Measurements from ENCODE around the gene SWAP70. TPM values are rescaled to one million over a fixed set of nuclear protein-coding genes. Genes with fewer than 3 reads are reported as not detected.

SWAP70 gene
- total and polyA plus RNA-seq, 2 of the 13 experiments (the other 11 are each of a cell fraction or from before 2014, with no cell fraction given) = 4.6 to 8.7 TPM

- TF ChIP-seq SOX6 (IDR thresholded peaks at IDR 0.05) (no peak), SOX6 (CRISPR knock-in tag; IDR thresholded peaks at IDR 0.05) (no peak)
Measured at GRCh38 chr11:9656864-9657263, 7.0 kb upstream of the SWAP70 start (continued).

- 12% methylated on average over 6 of the region's 6 CpGs for WGBS (ENCODE audit: low lambda C conversion rate)
- Histone ChIP-seq H3K27me3 (ENCODE audit: control insufficient read depth in 1 of 2, insufficient read depth in 2 of 2, low read length in 2 of 2) (no peaks in the 10 kb centered on the region; a peak in 1 of 5 replicates), H3K79me2 (ENCODE audit: insufficient read depth, low read length) (no peaks in the 10 kb centered on the region)
Measured at GRCh38 chr11:9657531-9657930, 6.3 kb upstream of the SWAP70 start.

More at GRCh38 chr11:9657531-9657930, 6.3 kb upstream of the SWAP70 start:
- Histone ChIP-seq H2AFZ (ENCODE audit: low read length) (no peak overlapping the region), H3K9me3 (ENCODE audit: low read length) (no peaks in the 10 kb centered on the region), H3K4me2 (ENCODE audit: low read depth, low read length) (no peak overlapping the region), H3K4me3 (replicated peaks in 1 of 3; ENCODE audit: insufficient read depth in 1 of 3, low read depth in 2 of 3, low read length in 3 of 3) (no peak overlapping the region), H3K9ac (ENCODE audit: insufficient read depth, low read depth, low read length) (no peak overlapping the region), H3K27ac (ENCODE audit: extremely low read length, insufficient read depth, low read length) (no peak overlapping the region), H3K4me1 (ENCODE audit: insufficient read depth, low read length) (peaks cover 24% of the 10 kb centered on the region), H4K20me1 (ENCODE audit: insufficient read depth, low read length) (no peaks in the 10 kb centered on the region), H3K36me3 (replicated peaks in 1 of 2; ENCODE audit: control insufficient read depth in 1 of 2, insufficient read depth in 2 of 2, low read length in 2 of 2) (no peaks in the 10 kb centered on the region)
- intact Hi-C loops (cut with micrococcal nuclease; ENCODE audit: unreplicated experiment) = no loop called here
- ChIA-PET POLR2A (no interaction called here), CTCF (ENCODE audit: low intra/inter-chr PET ratio, low total read pairs) (no interaction called here)
- TF ChIP-seq ZBTB43 (CRISPR knock-in tag; conservative IDR thresholded peaks at IDR 0.05) = no peak
- TF ChIP-seq BORCS8-MEF2B (CRISPR knock-in tag; IDR thresholded peaks at IDR 0.05) = no peak
- TF ChIP-seq ZNF772 (CRISPR knock-in tag; IDR thresholded peaks at IDR 0.05) = no peak
- no peak for TF ChIP-seq ZNF577 (CRISPR knock-in tag; IDR thresholded peaks at IDR 0.05; ENCODE audit: borderline replicate concordance, low read depth)
- no peak for TF ChIP-seq ZNF18 (CRISPR knock-in tag; IDR thresholded peaks at IDR 0.05; ENCODE audit: insufficient replicate concordance)
- no peak for TF ChIP-seq RBFOX2 (IDR thresholded peaks at IDR 0.05; ENCODE audit: low read depth, low read length)
- no peak for TF ChIP-seq HMG20A (CRISPR knock-in tag; IDR thresholded peaks at IDR 0.05; ENCODE audit: borderline replicate concordance)
- TF ChIP-seq BATF2 (CRISPR knock-in tag; IDR thresholded peaks at IDR 0.05) = no peak
- no peak for TF ChIP-seq THYN1 (CRISPR knock-in tag; IDR thresholded peaks at IDR 0.05; ENCODE audit: borderline replicate concordance, low read depth)
- no peak for TF ChIP-seq MTF2 (CRISPR knock-in tag; IDR thresholded peaks at IDR 0.05; ENCODE audit: borderline replicate concordance)
- TF ChIP-seq ZFYVE20 (CRISPR knock-in tag; IDR thresholded peaks at IDR 0.05; ENCODE audit: borderline replicate concordance, low read depth) = no peak
- no peak for TF ChIP-seq CHCHD3 (CRISPR knock-in tag; IDR thresholded peaks at IDR 0.05)
- ATAC-seq (no peak), DNase-seq (ENCODE audit: low spot score) (no peak), FAIRE-seq (no peak)
- no TSS peak for BruUV-seq (replicated peaks)
- in situ Hi-C loops (cut with HindIII; ENCODE audit: extremely low pct_ligation_motif_present, low pct_unique_long_range_greater_than_20kb) = no loop called here
